GM18519 (cell line): Measurements from ENCODE around the gene TMEM140.
A peak's percentile ranks its signal among the peaks of the same experiment; 100 is the strongest.
"Not testable (repeated sequence)": the region's sequence is repeated elsewhere in the genome, so short reads cannot be mapped to it uniquely, and the experiment has no call there.

Experiments used
- ATAC-seq: cut with Tn5 transposase; IDR thresholded peaks from one replicate; pipeline ENCODE4 v1.9.1; 2021; ENCODE audit warnings: mild to moderate bottlenecking, moderate library complexity; ENCODE audit not compliant: unreplicated experiment, low FRiP score

TMEM140 gene

DNA sequence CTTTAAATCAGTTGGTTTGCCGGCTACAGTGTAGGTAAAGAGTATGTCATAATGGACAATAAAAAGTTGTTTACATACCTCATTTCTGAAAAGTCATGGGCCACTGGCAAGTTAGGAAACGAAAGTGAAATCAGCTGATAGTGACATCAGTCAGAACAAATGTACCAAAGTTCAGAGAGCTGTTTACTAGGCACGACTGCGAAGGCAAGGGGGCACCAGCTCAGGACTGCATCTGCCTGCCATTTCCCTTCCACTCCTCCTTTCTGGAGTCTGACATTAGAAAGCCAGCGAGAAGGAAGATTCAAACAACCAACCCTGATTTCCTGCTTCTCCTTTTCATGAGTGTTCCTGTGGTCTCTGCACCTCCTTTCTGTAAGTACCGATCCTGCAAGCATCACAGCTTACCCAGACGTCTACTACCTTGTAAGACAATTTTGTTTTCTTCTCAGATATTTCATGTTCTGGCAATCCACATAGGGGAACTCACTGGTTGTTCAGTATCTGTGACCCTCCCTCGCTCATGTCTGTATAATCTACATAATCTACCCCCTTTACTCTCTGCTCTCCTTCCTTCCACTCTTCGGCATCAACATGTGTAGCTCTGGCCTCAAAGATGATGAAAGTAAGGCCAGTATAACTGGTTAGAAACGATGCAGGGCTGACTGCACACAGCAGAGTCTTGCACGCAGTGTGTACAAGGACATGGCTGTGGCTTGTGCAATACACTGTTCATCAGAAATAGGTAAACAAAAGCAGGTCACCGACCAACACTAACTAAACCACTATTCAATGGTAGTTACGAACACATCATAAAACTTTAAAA is at the start of gene TMEM140:
Gene TMEM140 (plus strand): TSS at position 174 of the 823 bp plus-strand sequence. CDS start 16,370 bp downstream, outside the sequence.
- peak; percentile 84 for ATAC-seq

DNA sequence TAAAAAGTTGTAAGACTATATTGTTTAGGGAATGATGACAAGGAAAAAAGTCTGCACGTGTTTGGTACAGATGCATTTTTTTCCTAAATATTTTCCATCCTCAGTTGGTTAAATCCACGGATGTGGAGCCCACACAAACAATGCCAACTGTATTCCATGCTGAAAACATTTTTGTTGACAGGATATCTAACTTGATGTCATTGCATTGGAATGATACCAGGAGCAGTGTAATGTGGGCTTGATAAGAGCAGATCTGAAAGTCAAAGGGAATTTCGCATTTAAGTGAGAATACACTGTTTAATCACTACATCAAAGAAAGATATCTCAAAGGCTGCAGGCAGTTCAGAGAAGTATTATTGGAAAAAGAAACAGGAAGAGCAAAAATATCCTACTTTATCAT is 49.5 kb upstream of the TMEM140 start:
- ATAC-seq, result no peak

DNA sequence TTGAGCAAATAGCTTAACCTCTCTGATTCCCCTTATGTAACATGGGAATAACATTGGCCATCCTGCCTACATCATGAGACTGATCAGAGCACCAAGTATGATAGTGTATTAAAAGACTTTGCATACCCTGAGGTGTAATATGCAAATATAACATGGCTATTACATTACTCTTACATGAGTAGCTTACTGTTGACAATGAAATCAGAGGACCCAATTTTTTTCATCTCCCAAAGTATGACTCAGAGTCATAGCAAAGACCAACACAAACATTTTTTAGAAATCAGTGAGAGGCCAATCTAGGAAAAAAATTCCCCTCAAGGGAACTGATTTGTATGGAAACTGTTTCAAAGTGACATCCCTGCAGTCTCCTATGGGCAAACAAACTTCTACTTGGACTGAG is 47.0 kb upstream of the TMEM140 start:
- no peak for ATAC-seq

DNA sequence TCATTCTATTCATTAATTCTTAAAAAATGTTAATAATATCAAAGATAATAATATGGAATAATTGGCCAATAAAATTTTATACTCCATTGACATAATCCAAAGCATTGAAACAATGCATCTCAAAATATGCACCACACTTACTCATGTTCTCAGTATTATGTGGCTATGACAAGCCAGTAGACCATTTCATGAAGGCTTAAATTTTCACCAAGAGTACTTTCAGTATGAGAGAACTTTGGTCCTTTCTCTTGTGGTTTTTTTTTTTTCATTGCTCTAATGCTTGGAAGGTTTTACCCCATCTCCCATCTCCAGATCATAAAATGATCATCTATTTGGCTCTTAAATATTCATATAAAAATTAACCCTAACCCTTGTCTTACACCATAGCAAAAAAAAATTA is 45.5 kb upstream of the TMEM140 start:
- peak; percentile 93 for ATAC-seq

DNA sequence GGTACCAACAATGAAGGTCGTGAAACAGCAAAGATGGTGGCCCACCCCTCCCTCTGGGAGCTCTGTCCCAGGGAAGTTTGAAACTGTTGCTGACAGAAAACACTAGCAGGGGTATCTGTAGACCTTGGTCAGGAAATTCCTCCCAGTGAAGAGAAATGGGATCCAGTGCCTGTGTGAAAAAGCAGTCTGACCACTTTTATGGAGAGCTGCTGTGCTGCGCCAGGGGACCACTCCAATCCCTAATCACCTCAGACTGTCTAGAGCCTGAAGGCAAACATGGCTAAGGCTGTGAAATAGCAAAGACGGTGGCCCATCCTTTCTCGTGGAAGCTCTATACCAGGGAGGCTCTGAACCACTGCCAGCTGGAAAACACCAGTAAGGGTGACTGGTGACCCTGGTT is 38.3 kb upstream of the TMEM140 start:
- no peak for ATAC-seq

DNA sequence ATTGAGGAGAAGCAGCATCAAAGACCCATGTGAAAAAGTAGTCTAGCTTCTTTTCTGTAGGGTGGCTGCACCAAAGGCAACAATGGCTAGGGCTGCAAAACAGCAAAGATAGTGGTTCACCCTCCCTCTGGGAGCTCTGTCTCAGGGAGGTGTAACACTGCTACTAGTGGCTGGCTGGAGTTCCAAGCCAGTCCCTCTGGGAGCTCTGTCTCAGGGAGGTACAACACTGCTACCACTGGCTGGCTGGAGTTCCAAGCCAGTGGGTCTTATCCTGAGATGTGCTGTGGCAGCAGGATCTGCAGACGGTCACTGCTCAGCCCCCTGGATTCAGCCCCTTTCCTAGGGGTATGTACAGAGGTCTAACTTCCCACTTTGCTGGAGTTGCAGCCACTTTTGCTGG is 37.9 kb upstream of the TMEM140 start:
- ATAC-seq, result no peak

DNA sequence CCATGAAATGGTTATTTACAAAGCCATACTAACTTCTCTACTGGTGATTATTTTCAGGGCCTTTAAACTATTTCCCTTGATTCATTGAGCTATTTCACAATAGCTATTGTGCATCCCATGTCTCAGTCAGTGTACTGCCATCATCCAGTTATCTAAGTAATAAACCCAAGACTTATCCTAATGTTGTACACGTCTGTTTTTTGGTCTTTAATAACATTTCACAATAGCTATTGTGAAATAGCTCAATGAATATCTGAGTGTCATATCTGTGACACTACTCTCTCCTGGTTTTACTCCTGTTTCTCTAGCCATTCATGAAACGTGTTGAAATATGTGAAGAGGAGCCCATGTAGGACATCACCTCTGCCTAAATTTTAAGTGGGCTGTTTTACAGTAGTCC is 36.5 kb upstream of the TMEM140 start:
- ATAC-seq, result no peak

DNA sequence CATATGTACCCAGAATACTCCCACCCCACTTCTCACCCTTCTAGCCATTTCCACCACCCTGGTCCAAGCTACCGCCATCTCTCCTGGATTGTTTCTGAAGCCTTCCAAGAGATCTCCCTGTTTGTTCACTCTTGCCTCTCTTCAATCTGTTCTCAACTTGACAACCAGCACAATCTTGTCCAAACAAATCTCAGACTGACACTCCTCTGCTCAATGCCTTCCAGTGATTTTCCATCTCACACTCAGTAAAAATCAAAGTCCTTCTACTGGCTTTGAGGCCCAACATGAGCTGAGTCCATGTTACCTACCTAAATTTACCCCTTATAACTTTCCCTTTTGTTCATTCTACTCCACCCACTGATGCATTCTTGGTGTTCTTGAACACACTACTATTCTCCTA is 33.2 kb upstream of the TMEM140 start:
- ATAC-seq, result no peak

DNA sequence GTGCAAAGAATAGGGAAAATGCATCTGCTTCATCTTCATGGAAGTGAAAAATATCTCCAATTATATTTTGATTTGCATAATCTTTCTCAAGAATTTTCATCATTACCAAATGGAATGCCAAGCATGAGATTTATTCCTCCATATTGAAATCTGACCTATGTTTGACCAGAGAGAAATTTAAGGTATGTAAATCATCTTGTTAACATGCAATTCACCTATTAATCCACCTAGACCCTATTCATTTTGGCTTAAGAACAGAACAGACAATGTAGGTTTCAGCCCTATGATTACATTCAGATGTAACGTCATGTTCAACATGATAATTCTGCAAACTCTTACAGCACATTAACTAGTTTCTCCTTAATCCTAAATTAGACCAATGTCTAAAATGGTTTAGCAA is 30.8 kb upstream of the TMEM140 start:
- no peak for ATAC-seq

DNA sequence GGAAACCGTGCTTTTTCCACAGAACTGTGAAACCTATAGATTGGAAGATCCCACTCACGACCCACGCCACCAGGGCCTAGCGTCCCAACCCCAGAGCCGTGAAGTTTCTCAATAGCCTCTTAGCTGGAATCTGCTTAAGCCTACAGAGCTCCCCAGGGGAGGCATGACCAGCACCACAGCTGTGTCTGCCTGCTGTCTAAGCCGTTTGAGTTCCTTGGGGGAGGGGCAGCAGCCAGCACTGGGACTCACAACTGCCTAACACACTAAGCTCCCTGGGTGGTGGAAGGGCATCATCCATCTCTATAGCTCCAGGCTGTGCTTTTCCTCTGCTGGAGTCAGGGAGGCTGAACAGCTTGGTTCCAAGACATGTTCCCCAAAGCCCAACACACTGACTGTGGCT is 26.0 kb upstream of the TMEM140 start:
- no peak for ATAC-seq

DNA sequence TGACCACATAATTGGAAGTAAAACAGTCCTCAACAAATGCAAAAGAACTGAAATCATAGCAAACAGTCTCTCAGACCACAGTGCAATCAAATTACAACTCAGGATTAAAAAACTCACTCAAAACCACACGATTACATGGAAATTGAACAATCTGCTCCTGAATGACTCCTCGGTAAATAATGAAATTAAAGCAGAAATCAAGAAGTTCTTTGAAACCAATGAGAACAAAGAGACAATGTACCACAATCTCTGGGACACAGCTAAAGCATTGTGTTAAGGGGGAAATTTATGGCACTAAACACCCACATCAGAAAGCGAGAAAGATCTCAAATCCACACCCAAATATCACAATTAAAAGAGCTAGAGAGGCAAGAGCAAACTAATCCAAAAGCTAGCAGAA is 23.2 kb upstream of the TMEM140 start:
- ATAC-seq, result not testable (repeated sequence)

DNA sequence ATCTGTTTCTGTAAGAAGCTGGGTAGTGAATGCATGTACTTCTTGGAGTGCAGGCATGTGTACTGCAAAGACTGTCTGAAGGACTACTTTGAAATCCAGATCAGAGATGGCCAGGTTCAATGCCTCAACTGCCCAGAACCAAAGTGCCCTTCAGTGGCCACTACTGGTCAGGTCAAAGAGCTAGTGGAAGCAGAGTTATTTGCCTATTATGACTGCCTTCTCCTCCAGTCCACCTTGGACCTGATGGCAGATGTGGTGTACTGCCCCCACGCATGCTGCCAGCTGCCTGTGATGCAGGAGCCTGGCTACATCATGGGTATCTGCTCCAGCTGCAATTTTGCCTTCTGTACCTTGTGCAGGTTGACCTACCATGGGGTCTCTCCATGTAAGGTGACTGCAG is 18.9 kb upstream of the TMEM140 start:
- ATAC-seq, result no peak

DNA sequence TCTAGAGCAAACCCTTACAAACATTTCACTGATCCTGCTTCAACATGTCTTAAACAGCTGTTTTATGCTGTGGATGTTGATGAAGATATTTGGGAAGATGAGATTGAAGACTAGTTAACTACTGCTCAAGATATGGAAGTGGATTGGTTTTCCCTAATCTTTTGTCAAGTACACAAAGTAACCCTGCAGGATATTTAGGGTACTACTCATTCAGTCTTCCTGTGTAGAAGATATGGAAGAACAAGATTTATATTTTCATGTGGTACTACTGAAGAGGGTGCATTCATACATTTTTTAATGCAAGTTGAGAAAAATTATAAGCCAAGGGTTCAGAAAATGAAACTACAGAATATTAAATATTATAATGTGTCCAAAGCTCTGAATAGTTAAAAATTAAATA is 18.3 kb upstream of the TMEM140 start:
- ATAC-seq, result no peak

DNA sequence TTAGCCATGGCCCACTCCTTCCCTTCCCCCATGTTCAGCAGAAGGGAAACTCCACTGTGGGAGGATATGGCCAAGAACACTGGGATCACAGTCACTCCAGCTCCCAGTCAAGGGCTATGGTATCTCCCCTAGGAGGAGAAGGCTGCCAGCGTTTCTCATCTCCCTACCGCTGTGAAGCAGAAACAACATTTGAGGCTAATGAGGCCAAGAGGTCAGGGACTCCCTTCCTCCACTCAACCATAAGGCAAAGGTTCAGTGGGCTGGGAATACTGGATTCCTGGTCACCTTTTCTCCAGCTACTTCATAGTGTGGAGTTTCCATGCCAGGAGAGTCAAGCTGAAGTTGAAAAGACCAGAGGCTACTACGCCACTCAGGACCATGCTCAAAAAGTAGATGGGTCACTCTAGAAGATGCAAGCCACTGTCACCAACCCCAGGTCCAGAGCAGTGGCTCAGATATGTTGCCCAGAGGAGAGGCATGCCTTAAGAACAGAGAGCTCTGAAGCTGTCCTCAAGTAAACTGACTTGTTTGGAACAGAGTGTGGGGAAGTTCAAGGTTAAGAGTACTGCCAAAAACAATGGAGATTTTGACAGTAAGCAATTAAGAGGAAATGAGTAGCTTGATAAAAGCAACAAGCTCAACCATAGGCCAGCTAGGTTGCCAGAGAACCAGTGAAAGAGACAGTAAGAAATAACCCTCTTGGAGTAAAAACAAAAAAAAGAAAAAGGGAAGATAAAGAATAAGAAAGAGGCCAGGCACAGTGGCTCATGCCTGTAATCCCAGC is 3.8 kb upstream of the TMEM140 start:
- ATAC-seq, result no peak

DNA sequence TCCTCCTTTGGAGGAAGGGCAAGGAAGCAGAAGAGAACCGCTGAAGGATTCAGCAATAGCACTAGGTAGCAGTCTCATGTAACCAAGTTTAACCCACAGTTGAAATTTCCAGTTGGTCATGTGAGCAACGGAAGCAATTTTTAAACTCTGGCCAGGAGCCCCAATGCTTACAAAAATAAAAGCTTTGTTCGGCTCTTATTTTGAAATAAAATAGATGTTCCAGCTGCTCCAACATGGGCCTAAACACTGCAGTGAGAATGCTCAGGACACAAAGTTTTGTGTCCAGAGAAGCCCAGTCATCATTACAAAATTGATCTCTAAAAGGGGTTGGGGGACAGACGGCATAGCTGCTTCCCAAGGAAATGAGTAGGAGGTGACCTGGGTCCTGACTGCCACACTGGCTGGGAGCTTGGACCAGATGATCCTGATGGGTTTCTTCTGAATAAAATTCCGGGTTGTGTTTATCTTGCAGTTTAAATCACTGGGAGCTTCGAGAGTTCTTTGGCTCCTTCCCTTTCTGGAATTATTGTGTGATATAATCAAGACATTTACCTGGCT is 452 bp upstream of the TMEM140 start:
- ATAC-seq, result no peak

DNA sequence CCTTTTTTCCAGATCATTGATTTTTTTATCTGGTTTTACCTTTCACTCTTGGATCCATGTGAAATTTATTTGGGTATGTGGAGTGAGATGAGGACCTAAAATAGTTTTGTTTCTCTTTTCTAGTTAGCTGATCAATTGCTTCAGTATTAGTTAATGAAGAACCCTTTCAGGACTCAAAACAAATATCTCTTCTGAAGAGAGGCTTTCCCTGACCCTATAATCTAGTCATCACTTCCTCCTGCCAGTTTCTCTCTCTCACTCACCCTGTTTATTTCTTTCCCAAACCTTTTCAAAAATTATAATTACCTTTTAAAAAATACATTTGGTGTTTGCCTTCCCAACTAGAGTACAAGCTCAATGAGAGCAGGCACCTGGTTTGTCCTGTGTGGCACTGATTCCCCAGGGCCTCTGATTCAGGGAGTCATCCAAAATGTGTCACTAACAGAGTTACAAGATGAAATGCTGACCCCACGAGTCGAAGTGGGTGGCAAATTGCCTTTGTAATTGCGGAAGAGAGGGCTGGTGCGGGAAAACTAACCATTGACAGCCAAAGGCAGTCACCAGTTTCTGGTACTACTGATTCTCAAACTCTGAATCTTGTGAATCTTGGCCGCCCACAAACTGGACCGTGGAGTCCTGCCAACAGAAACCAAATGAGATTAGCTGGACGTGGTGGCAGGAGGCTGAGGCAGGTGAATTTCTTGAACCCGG is 2.4 kb downstream of the TMEM140 start:
- ATAC-seq, result no peak

DNA sequence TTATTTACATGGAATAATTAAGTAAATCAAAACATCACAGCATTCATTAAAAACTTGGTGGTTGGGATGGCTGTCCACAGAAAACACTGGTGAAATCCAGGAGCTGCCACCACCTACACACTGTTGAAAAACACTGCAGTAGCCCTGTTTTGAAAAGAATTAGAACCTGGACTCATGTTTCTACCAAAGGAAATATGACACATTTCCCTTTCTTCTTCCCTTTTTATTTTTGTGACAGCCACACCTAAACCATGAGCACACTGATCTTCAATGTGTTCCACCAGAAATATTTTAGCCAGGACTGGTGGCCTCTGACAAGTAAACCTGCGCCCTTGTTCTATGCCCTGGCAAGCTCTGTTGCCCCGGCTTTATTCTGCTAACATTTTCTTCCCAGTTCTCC is 3.3 kb downstream of the TMEM140 start:
- no peak for ATAC-seq

DNA sequence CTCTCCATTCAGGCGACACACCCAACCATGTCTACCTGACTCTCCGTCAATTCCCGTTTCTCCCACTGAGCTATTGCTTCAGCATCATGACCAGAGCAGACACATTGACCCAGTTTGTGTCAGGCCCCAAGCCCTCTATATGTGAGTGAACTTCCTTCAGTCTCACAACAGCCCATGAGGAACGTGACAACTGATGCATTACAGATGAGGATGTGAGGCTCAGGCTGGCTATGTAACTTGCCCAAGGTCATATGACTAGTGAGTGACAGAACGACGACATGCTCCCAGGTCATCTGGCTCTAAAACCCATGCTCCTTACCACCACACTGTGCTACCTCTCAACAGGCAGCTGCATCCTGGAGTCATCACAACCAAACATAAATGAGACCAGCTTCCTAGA is 3.7 kb downstream of the TMEM140 start:
- ATAC-seq, result no peak

DNA sequence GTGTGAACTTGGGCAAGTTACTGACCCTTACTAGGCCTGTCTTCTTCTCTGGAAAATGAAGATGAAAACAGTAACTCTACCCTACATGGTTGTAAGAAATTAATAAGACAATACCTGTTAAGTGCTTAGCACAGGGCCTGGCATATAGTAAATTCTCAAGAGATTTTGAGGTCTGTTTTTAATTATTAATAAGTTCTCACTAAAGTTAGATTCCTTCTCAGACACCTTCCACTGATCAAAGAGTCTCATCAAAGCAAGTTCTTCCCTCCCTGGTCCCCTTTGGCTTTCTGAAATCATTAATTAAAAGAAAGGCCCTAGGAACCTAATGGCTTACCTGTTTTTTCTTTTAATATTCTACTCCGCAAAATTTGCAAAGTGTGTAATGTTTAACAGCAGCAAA is 4.6 kb downstream of the TMEM140 start:
- no peak for ATAC-seq

DNA sequence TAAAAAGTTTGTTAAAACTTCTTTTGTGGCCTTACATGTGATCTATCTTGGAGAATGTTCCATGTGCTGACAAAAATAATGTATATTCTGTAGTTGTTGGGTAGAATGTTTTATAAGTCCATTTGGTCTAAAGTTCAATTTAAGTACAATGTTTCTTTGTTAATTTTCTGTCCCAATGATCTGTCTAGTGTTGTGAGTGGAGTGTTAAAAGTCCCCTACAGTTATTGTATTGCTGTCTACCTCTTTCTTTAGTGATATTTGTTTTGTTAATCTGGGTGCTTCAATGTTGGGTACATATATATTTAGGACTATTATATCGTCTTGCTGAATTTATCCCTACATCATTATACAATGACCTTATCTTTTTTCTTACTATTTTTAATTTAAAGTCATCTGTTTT is 6.9 kb downstream of the TMEM140 start:
- ATAC-seq, result no peak

DNA sequence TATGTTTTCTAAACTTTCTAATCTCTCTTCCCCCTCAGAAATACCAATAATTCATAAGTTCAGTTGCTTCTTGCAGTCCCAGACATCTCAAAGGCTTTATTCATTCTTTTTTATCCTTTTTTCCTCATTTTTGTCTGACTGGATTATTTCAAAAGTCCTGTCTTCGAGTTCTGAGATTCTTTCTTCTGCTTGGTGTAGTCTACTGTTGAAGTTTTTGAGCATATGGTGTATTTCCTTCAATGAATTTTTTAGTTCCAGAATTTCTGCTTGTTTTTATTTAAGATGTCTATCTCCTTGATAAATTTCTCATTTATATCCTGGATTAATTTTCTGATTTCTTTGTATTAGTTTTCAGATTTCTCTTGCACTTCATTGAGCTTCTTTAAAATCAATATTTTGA is 8.4 kb downstream of the TMEM140 start:
- no peak for ATAC-seq
